BJ (cell line): ENCODE results near the gene NHS. TPM values are rescaled to one million over a fixed set of nuclear protein-coding genes. Genes with fewer than 3 reads are reported as not detected.
A peak's percentile ranks its signal among the peaks of the same experiment; 100 is the strongest.

Experiments
- CTCF ChIA-PET: fragments of 350-600 bp; formaldehyde crosslinking; extraction: SDS; loops from one replicate; lab custom pipeline; 2021; ENCODE audit warnings: antibody characterized with exemption, inconsistent platforms; lab: Yijun Ruan, JAX
- POLR2A ChIA-PET: fragments of 300-600 bp; sonication (Branson Sonifier 250); formaldehyde crosslinking; extraction: SDS; loops from one replicate; lab custom pipeline; 2021; ENCODE audit warnings: antibody characterized with exemption; lab: Charles Lee
- DNase-seq: peaks from one replicate; pipeline ENCODE4 v3.0.0-alpha.2; 2011; ENCODE audit warnings: low read depth
- H3K27me3 ChIP-seq: 2 replicates; pipeline ENCODE4 v1.6.0; 2011; ENCODE audit warnings: low read length; ENCODE audit not compliant: control insufficient read depth, insufficient read depth
- H3K36me3 ChIP-seq: 2 replicates; pipeline ENCODE4 v1.5.1; 2011; ENCODE audit warnings: low read length; ENCODE audit not compliant: control insufficient read depth, insufficient read depth
- H3K4me3 ChIP-seq: 2 replicates; pipeline ENCODE4 v1.5.1; 2011; ENCODE audit warnings: low read depth, mild to moderate bottlenecking, control low read depth, low read length
- polyA plus RNA-seq: library from polyadenylated mRNA; depleted of rRNA; stranded (reverse); fragments of >200 nt; gene quantifications from 2 replicates; pipeline ENCODE4 v1.2.3, GENCODE V29; 2011
- TF ChIP-seq, protein P1 (sequence below): IDR thresholded peaks from 2 replicates; pipeline ENCODE4 v1.5.1; 2011; ENCODE audit warnings: low read depth, mild to moderate bottlenecking, control low read depth, inconsistent platforms, low read length, moderate library complexity; ENCODE audit not compliant: insufficient read depth

The NHS gene
- polyA plus RNA-seq, 1 experiment, result 2.2 TPM

- no peak for DNase-seq
- Histone ChIP-seq H3K27me3 (no peaks in the 10 kb centered on the region), H3K36me3 (no peaks in the 10 kb centered on the region), H3K4me3 (no peak overlapping the region)
- TF ChIP-seq, protein P1, sequence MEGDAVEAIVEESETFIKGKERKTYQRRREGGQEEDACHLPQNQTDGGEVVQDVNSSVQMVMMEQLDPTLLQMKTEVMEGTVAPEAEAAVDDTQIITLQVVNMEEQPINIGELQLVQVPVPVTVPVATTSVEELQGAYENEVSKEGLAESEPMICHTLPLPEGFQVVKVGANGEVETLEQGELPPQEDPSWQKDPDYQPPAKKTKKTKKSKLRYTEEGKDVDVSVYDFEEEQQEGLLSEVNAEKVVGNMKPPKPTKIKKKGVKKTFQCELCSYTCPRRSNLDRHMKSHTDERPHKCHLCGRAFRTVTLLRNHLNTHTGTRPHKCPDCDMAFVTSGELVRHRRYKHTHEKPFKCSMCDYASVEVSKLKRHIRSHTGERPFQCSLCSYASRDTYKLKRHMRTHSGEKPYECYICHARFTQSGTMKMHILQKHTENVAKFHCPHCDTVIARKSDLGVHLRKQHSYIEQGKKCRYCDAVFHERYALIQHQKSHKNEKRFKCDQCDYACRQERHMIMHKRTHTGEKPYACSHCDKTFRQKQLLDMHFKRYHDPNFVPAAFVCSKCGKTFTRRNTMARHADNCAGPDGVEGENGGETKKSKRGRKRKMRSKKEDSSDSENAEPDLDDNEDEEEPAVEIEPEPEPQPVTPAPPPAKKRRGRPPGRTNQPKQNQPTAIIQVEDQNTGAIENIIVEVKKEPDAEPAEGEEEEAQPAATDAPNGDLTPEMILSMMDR, result peak; percentile 28; the same call in 1 of the 2 replicates
- ChIA-PET CTCF (no interaction called here), POLR2A (no interaction called here)
Observed at GRCh38 chrX:17361620-17362019, 13.4 kb upstream of the NHS start.

- DNase-seq, result no peak
- Histone ChIP-seq H3K27me3 (no peaks in the 10 kb centered on the region), H3K4me3 (no peak overlapping the region), H3K36me3 (no peaks in the 10 kb centered on the region)
- ChIA-PET CTCF (no interaction called here), POLR2A (no interaction called here)
- TF ChIP-seq, protein P1, result no peak
Observed at GRCh38 chrX:17368002-17368401, 7.0 kb upstream of the NHS start.

DNA sequence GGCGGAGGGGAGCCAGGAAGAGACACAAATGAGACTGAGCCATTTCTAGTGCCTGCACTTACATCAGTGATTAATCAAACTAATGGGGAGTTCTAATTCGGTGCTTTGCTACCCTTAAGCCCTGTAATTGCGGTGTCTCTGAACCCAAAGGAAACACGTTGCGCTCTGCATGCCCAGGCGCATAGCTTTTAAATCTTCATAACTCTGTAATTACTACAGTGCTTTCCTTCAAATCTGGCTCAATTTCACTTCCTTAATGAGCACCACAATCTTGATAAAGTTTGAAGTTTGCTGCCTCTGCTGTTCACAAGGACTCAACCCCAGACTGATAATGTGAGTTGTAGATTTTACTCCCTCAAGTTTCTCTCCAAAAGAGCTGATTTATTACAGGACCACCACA is 5.7 kb upstream of the NHS start:
- Histone ChIP-seq H3K4me3 (no peak overlapping the region), H3K36me3 (no peaks in the 10 kb centered on the region), H3K27me3 (no peaks in the 10 kb centered on the region)
- ChIA-PET CTCF (interaction anchor here (0.6 kb wide), 1 partner anchor 73 kb away, joined by 3 read pairs; no protein-coding TSS in a partner anchor), POLR2A (no interaction called here)
- DNase-seq, result no peak
- TF ChIP-seq, protein P1, result no peak

DNA sequence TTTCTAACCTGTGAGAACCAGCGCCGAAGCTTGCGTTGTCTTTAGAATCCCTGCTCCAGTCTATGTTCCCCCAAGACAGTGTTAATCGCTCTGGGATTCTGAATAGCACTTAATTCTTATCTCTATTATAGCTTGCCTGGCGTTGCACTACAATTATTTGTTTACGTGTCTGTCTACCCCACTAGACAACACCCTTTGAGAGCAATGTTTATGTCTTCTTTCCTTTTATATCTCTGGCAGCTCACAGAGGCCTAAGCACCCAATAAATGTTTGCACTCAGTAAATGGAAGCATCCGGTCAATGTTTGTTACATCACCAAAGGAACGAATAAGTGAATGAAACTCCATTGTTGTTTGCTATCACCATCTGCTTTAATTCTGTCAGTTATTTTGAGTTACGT is 4.8 kb upstream of the NHS start:
- no peaks in the 10 kb centered on the region for H3K27me3 ChIP-seq
- no peak for DNase-seq
- H3K36me3 ChIP-seq, result no peaks in the 10 kb centered on the region
- POLR2A ChIA-PET, result no interaction called here
- no peak overlapping the region for H3K4me3 ChIP-seq
- CTCF ChIA-PET, result no interaction called here
- TF ChIP-seq, protein P1, result no peak

GRCh38 chrX:17372052-17372451 is 2.9 kb upstream of the NHS start:
- DNase-seq, result no peak
- ChIA-PET CTCF (no interaction called here), POLR2A (no interaction called here)
- TF ChIP-seq, protein P1, result no peak
- H3K36me3 ChIP-seq, result no peaks in the 10 kb centered on the region
- no peaks in the 10 kb centered on the region for H3K27me3 ChIP-seq
- no peak overlapping the region for H3K4me3 ChIP-seq
